ENCODE data around the gene BRD7. TPM values are rescaled to one million over a fixed set of nuclear protein-coding genes. Genes with fewer than 3 reads are reported as not detected.

Gene BRD7
- polyA plus RNA-seq, 2 of the 4 experiments (the other 2 are of a cell fraction): 60.4 to 94.5 TPM

GRCh38 chr16:50291719-50292565 is 76.8 kb downstream of the BRD7 start:
- POLR2A ChIA-PET: no interaction called here
- Histone ChIP-seq H3K4me2 (no peak overlapping the region), H3K27ac (no peak overlapping the region), H3K4me1 (no peaks in the 10 kb centered on the region), H3K4me3 (no peak overlapping the region), H3K9me3 (no peaks in the 10 kb centered on the region)
- ATAC-seq (no peak), FAIRE-seq (no peak), DNase-seq (ENCODE audit: low read depth in 1 of 2, low spot score in 1 of 2) (no peak)
- 86% methylated on average over 17 of the region's 26 CpGs for WGBS (ENCODE audit: missing lambda C conversion rate)
- TF ChIP-seq, protein P1, sequence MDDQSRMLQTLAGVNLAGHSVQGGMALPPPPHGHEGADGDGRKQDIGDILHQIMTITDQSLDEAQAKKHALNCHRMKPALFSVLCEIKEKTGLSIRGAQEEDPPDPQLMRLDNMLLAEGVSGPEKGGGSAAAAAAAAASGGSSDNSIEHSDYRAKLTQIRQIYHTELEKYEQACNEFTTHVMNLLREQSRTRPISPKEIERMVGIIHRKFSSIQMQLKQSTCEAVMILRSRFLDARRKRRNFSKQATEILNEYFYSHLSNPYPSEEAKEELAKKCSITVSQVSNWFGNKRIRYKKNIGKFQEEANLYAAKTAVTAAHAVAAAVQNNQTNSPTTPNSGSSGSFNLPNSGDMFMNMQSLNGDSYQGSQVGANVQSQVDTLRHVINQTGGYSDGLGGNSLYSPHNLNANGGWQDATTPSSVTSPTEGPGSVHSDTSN (IDR thresholded peaks at IDR 0.05): no peak
- TF ChIP-seq, protein P2, sequence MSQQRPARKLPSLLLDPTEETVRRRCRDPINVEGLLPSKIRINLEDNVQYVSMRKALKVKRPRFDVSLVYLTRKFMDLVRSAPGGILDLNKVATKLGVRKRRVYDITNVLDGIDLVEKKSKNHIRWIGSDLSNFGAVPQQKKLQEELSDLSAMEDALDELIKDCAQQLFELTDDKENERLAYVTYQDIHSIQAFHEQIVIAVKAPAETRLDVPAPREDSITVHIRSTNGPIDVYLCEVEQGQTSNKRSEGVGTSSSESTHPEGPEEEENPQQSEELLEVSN (IDR thresholded peaks at IDR 0.05; ENCODE audit: borderline replicate concordance, low read depth): no peak
- no peak for TF ChIP-seq ZFP36 (IDR thresholded peaks at IDR 0.05; ENCODE audit: borderline replicate concordance, partially characterized antibody)
- TF ChIP-seq RFX5 (IDR thresholded peaks at IDR 0.05): no peak
- TF ChIP-seq TP53 (CRISPR knock-in tag; IDR thresholded peaks at IDR 0.05): no peak
- no peak for TF ChIP-seq RNF2 (IDR thresholded peaks at IDR 0.05; ENCODE audit: borderline replicate concordance, low read depth)
- TF ChIP-seq NFE2L2 (conservative IDR thresholded peaks at IDR 0.05; ENCODE audit: low read length): no peak
- CTCF ChIA-PET: interaction anchor here (1.4 kb wide), 1 partner anchor 63 kb away, joined by 5 read pairs; no protein-coding TSS in a partner anchor

DNA sequence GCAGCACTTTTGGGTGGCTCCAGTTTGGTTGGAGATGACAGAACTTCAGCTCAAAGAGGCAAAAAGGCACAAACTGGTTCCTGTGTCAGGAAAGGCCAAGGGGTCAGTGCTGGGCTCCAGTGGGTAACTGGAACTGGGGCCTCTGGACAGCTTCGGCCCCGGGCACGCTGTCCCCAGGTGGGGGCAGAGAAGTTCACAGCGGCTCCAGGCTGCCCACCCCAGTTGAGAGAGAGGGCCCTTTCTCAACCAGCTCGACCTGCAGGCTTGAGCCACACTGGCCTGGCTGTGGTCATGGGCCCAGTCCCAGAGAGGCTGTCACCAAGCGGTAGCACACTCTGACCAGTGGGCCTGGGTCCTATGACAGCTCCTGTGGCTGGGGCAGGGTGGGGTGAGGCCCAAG is 77.9 kb downstream of the BRD7 start:
- ATAC-seq (no peak), FAIRE-seq (no peak), DNase-seq (ENCODE audit: low read depth in 1 of 2, low spot score in 1 of 2) (no peak)
- H3K4me3 ChIP-seq: no peak overlapping the region
- POLR2A ChIA-PET: no interaction called here
- H3K27ac ChIP-seq: no peak overlapping the region
- CTCF ChIA-PET: interaction anchor here (0.6 to 1.4 kb wide), 2 partner anchors 64 to 73 kb away, joined by 3 to 5 read pairs; no protein-coding TSS in a partner anchor
- H3K4me1 ChIP-seq: no peaks in the 10 kb centered on the region
- TF ChIP-seq ELK1 (IDR thresholded peaks at IDR 0.05; ENCODE audit: low read depth, low read length): no peak
- no peak for TF ChIP-seq RAD21 (conservative IDR thresholded peaks at IDR 0.05 in 1 of 2, IDR thresholded peaks at IDR 0.05 in 1 of 2)
- TF ChIP-seq, protein P3, sequence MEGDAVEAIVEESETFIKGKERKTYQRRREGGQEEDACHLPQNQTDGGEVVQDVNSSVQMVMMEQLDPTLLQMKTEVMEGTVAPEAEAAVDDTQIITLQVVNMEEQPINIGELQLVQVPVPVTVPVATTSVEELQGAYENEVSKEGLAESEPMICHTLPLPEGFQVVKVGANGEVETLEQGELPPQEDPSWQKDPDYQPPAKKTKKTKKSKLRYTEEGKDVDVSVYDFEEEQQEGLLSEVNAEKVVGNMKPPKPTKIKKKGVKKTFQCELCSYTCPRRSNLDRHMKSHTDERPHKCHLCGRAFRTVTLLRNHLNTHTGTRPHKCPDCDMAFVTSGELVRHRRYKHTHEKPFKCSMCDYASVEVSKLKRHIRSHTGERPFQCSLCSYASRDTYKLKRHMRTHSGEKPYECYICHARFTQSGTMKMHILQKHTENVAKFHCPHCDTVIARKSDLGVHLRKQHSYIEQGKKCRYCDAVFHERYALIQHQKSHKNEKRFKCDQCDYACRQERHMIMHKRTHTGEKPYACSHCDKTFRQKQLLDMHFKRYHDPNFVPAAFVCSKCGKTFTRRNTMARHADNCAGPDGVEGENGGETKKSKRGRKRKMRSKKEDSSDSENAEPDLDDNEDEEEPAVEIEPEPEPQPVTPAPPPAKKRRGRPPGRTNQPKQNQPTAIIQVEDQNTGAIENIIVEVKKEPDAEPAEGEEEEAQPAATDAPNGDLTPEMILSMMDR (IDR thresholded peaks at IDR 0.05): no peak
- no peak for TF ChIP-seq FOSB (CRISPR knock-in tag; IDR thresholded peaks at IDR 0.05)
- no peak for TF ChIP-seq ESRRA (IDR thresholded peaks at IDR 0.05; ENCODE audit: borderline replicate concordance, low read length)
- TF ChIP-seq PHF8 (IDR thresholded peaks at IDR 0.05; ENCODE audit: borderline replicate concordance, low read depth): no peak
- TF ChIP-seq MAFK (IDR thresholded peaks at IDR 0.05; ENCODE audit: partially characterized antibody): no peak
- TF ChIP-seq, protein P4, sequence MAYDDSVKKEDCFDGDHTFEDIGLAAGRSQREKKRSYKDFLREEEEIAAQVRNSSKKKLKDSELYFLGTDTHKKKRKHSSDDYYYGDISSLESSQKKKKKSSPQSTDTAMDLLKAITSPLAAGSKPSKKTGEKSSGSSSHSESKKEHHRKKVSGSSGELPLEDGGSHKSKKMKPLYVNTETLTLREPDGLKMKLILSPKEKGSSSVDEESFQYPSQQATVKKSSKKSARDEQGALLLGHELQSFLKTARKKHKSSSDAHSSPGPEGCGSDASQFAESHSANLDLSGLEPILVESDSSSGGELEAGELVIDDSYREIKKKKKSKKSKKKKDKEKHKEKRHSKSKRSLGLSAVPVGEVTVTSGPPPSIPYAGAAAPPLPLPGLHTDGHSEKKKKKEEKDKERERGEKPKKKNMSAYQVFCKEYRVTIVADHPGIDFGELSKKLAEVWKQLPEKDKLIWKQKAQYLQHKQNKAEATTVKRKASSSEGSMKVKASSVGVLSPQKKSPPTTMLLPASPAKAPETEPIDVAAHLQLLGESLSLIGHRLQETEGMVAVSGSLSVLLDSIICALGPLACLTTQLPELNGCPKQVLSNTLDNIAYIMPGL (CRISPR knock-in tag; IDR thresholded peaks at IDR 0.05; ENCODE audit: borderline replicate concordance): no peak
- no peak for TF ChIP-seq KDM5A (IDR thresholded peaks at IDR 0.05)
- no peak for TF ChIP-seq MYC (IDR thresholded peaks at IDR 0.05; ENCODE audit: borderline replicate concordance, low read length)
- TF ChIP-seq TFCP2L1 (CRISPR knock-in tag; IDR thresholded peaks at IDR 0.05): no peak
- TF ChIP-seq, protein P5, sequence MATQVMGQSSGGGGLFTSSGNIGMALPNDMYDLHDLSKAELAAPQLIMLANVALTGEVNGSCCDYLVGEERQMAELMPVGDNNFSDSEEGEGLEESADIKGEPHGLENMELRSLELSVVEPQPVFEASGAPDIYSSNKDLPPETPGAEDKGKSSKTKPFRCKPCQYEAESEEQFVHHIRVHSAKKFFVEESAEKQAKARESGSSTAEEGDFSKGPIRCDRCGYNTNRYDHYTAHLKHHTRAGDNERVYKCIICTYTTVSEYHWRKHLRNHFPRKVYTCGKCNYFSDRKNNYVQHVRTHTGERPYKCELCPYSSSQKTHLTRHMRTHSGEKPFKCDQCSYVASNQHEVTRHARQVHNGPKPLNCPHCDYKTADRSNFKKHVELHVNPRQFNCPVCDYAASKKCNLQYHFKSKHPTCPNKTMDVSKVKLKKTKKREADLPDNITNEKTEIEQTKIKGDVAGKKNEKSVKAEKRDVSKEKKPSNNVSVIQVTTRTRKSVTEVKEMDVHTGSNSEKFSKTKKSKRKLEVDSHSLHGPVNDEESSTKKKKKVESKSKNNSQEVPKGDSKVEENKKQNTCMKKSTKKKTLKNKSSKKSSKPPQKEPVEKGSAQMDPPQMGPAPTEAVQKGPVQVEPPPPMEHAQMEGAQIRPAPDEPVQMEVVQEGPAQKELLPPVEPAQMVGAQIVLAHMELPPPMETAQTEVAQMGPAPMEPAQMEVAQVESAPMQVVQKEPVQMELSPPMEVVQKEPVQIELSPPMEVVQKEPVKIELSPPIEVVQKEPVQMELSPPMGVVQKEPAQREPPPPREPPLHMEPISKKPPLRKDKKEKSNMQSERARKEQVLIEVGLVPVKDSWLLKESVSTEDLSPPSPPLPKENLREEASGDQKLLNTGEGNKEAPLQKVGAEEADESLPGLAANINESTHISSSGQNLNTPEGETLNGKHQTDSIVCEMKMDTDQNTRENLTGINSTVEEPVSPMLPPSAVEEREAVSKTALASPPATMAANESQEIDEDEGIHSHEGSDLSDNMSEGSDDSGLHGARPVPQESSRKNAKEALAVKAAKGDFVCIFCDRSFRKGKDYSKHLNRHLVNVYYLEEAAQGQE (IDR thresholded peaks at IDR 0.05): no peak
- TF ChIP-seq HOXA7 (CRISPR knock-in tag; IDR thresholded peaks at IDR 0.05): no peak
- no peak for TF ChIP-seq ZNF302 (CRISPR knock-in tag; IDR thresholded peaks at IDR 0.05)
- no peak for TF ChIP-seq POLR2A (IDR thresholded peaks at IDR 0.05; ENCODE audit: low read length)
- TF ChIP-seq RFX5 (IDR thresholded peaks at IDR 0.05): no peak
- no peak overlapping the region for H3K4me2 ChIP-seq
- WGBS (ENCODE audit: missing lambda C conversion rate): no CpG with 5 or more reads among the region's 6 CpGs
- H3K9me3 ChIP-seq: no peaks in the 10 kb centered on the region

All from A549 (cell line).